IMR-90 (cell line): ENCODE data around the gene MARCHF7.

Experiments
- CEBPB ChIP-seq: IDR thresholded peaks from 2 replicates; pipeline ENCODE4 v1.6.1; 2012; ENCODE audit warnings: low read depth, low read length, improper control_type of control experiment
- POLR2A ChIP-seq: IDR thresholded peaks from 2 replicates; pipeline ENCODE4 v1.6.1; 2012; ENCODE audit warnings: mild to moderate bottlenecking, low read depth, low read length
- RAD21 ChIP-seq: IDR thresholded peaks from 2 replicates; pipeline ENCODE4 v1.6.1; 2012; ENCODE audit warnings: low read length, improper control_type of control experiment

GRCh38 chr2:159715451-159715850 is 3.1 kb downstream of the MARCHF7 start:
- TF ChIP-seq RAD21 (no peak), POLR2A (no peak), CEBPB (no peak)
